GM12892 (cell line): ENCODE data around the gene KLHL30.

Experiments used
- POLR2A ChIP-seq: IDR thresholded peaks from 2 replicates; pipeline ENCODE4 v1.6.1; 2011; ENCODE audit warnings: low read depth, low read length, control low read depth
- POLR2AphosphoS5 ChIP-seq: IDR thresholded peaks from 2 replicates; pipeline ENCODE4 v1.6.1; 2011; ENCODE audit warnings: low read depth, low read length, control low read depth
- TAF1 ChIP-seq: IDR thresholded peaks from 2 replicates; pipeline ENCODE4 v1.6.1; 2011; ENCODE audit warnings: low read depth, mild to moderate bottlenecking, control low read depth, low read length, borderline replicate concordance

DNA sequence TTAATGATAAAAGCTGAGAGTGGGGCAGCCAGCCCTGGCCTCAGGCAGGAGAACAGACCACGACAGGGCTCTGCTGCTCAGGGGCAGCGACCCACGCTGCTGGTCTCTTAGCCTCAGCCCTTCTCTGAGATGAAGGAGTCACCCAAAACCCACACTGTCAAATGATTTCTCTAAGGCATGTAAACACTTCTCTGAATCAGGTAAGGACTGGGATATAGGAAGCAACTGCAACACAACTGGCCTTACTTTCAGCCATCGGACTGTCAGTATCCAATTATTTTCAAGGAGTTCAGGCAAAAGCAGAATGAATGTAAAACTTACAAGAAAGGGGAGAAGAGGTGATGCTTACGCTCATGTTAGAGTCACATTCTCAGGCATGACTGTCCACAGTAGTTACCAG, 42.1 kb downstream of the KLHL30 start:
- TF ChIP-seq POLR2A, result no peak
- TF ChIP-seq POLR2AphosphoS5, result no peak
- no peak for TF ChIP-seq TAF1
